ENCODE results near the gene PLCB1.

DNA sequence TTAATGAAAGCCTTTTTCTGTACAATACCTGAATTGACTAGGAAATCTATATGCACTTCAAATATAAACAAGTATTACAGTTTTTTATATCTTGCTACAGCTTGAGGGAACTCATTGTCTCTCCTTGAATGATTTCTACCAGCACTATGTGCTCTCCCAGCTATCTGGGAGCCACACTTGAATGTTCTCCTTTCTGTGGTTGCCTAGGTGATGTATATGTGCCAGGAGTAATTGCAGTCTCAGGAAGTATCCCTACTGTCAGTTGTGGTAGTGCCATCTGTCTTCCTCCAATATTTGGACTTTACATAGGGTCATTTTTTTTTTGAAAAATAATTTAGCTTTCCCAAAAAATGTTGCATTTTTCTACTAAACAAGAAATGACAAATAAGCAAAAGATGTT, 648.8 kb downstream of the PLCB1 start:
- TF ChIP-seq NANOG (IDR thresholded peaks at IDR 0.05; ENCODE audit: borderline replicate concordance), result no peak
- no peak for TF ChIP-seq EZH2 (IDR thresholded peaks at IDR 0.05; ENCODE audit: low read depth, unreplicated experiment)
- TF ChIP-seq, protein P1, sequence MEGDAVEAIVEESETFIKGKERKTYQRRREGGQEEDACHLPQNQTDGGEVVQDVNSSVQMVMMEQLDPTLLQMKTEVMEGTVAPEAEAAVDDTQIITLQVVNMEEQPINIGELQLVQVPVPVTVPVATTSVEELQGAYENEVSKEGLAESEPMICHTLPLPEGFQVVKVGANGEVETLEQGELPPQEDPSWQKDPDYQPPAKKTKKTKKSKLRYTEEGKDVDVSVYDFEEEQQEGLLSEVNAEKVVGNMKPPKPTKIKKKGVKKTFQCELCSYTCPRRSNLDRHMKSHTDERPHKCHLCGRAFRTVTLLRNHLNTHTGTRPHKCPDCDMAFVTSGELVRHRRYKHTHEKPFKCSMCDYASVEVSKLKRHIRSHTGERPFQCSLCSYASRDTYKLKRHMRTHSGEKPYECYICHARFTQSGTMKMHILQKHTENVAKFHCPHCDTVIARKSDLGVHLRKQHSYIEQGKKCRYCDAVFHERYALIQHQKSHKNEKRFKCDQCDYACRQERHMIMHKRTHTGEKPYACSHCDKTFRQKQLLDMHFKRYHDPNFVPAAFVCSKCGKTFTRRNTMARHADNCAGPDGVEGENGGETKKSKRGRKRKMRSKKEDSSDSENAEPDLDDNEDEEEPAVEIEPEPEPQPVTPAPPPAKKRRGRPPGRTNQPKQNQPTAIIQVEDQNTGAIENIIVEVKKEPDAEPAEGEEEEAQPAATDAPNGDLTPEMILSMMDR (conservative IDR thresholded peaks at IDR 0.05; ENCODE audit: low read depth in 2 of 2), result no peak
- TF ChIP-seq POLR2AphosphoS5 (IDR thresholded peaks at IDR 0.05; ENCODE audit: low read depth), result no peak
- no peak for TF ChIP-seq CREB1 (CRISPR knock-in tag; IDR thresholded peaks at IDR 0.05; ENCODE audit: low read depth)
- no peak for TF ChIP-seq JUNB (IDR thresholded peaks at IDR 0.05; ENCODE audit: unreplicated experiment)
- TF ChIP-seq EZH2phosphoT487 (IDR thresholded peaks at IDR 0.05; ENCODE audit: unreplicated experiment), result no peak
- no peak for TF ChIP-seq ZNF114 (CRISPR knock-in tag; IDR thresholded peaks at IDR 0.05)
- TF ChIP-seq, protein P2, sequence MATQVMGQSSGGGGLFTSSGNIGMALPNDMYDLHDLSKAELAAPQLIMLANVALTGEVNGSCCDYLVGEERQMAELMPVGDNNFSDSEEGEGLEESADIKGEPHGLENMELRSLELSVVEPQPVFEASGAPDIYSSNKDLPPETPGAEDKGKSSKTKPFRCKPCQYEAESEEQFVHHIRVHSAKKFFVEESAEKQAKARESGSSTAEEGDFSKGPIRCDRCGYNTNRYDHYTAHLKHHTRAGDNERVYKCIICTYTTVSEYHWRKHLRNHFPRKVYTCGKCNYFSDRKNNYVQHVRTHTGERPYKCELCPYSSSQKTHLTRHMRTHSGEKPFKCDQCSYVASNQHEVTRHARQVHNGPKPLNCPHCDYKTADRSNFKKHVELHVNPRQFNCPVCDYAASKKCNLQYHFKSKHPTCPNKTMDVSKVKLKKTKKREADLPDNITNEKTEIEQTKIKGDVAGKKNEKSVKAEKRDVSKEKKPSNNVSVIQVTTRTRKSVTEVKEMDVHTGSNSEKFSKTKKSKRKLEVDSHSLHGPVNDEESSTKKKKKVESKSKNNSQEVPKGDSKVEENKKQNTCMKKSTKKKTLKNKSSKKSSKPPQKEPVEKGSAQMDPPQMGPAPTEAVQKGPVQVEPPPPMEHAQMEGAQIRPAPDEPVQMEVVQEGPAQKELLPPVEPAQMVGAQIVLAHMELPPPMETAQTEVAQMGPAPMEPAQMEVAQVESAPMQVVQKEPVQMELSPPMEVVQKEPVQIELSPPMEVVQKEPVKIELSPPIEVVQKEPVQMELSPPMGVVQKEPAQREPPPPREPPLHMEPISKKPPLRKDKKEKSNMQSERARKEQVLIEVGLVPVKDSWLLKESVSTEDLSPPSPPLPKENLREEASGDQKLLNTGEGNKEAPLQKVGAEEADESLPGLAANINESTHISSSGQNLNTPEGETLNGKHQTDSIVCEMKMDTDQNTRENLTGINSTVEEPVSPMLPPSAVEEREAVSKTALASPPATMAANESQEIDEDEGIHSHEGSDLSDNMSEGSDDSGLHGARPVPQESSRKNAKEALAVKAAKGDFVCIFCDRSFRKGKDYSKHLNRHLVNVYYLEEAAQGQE (IDR thresholded peaks at IDR 0.05; ENCODE audit: unreplicated experiment), result no peak
- TF ChIP-seq ZNF331 (CRISPR knock-in tag; IDR thresholded peaks at IDR 0.05; ENCODE audit: low read depth), result no peak
- TF ChIP-seq, protein P3, sequence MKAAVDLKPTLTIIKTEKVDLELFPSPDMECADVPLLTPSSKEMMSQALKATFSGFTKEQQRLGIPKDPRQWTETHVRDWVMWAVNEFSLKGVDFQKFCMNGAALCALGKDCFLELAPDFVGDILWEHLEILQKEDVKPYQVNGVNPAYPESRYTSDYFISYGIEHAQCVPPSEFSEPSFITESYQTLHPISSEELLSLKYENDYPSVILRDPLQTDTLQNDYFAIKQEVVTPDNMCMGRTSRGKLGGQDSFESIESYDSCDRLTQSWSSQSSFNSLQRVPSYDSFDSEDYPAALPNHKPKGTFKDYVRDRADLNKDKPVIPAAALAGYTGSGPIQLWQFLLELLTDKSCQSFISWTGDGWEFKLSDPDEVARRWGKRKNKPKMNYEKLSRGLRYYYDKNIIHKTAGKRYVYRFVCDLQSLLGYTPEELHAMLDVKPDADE (IDR thresholded peaks at IDR 0.05), result no peak
- no peak for TF ChIP-seq STAT1 (IDR thresholded peaks at IDR 0.05; ENCODE audit: unreplicated experiment)
